CD4-positive, alpha-beta T cell treated with Interleukin-15 for 4 hours (primary cell): ENCODE measurements around the gene PTPRN2.

ENCODE experiments used
- DNase-seq: peaks from one replicate; pipeline ENCODE4 v3.0.0-alpha.2; 2020; ENCODE audit warnings: low spot score

PTPRN2 gene

GRCh38 chr7:157638563-157638962 lies 949.1 kb downstream of the PTPRN2 start:
- no peak for DNase-seq

GRCh38 chr7:157637216-157637949 lies 950.2 kb downstream of the PTPRN2 start:
- no peak for DNase-seq

- DNase-seq = no peak
These were observed 952.0 kb downstream of the PTPRN2 start for GRCh38 chr7:157635669-157636068.

- no peak for DNase-seq
These were observed 952.5 kb downstream of the PTPRN2 start for GRCh38 chr7:157635148-157635500.

GRCh38 chr7:157634401-157635147 lies 953.0 kb downstream of the PTPRN2 start:
- DNase-seq = no peak

GRCh38 chr7:157633465-157634185 lies 954.0 kb downstream of the PTPRN2 start:
- no peak for DNase-seq

- no peak for DNase-seq
These were observed 957.2 kb downstream of the PTPRN2 start for GRCh38 chr7:157630301-157630853.

- DNase-seq = no peak
These were observed 959.2 kb downstream of the PTPRN2 start for GRCh38 chr7:157628456-157628855.

- no peak for DNase-seq
These were observed 960.0 kb downstream of the PTPRN2 start for GRCh38 chr7:157627646-157628045.

GRCh38 chr7:157627033-157627432 lies 960.6 kb downstream of the PTPRN2 start:
- DNase-seq = no peak

GRCh38 chr7:157625973-157626742 lies 961.5 kb downstream of the PTPRN2 start:
- DNase-seq = peak; percentile 22

- no peak for DNase-seq
These were observed 964.1 kb downstream of the PTPRN2 start for GRCh38 chr7:157623556-157623955.

GRCh38 chr7:157622408-157623205 lies 965.0 kb downstream of the PTPRN2 start:
- no peak for DNase-seq

- no peak for DNase-seq
These were observed 965.6 kb downstream of the PTPRN2 start for GRCh38 chr7:157622000-157622399.

GRCh38 chr7:157621131-157621681 lies 966.4 kb downstream of the PTPRN2 start:
- no peak for DNase-seq

- no peak for DNase-seq
These were observed 967.0 kb downstream of the PTPRN2 start for GRCh38 chr7:157620616-157621015.

- no peak for DNase-seq
These were observed 967.7 kb downstream of the PTPRN2 start for GRCh38 chr7:157619753-157620525.

- no peak for DNase-seq
These were observed 968.6 kb downstream of the PTPRN2 start for GRCh38 chr7:157618823-157619606.

- DNase-seq = no peak
These were observed 969.4 kb downstream of the PTPRN2 start for GRCh38 chr7:157618091-157618726.
